COLO829 (cell line): Measurements from ENCODE around the gene CHRNB4.
A peak's percentile ranks its signal among the peaks of the same experiment; 100 is the strongest.

ENCODE experiments used
- DNase-seq: peaks from one replicate; pipeline ENCODE4 v3.0.0; 2012; ENCODE audit warnings: low spot score

The CHRNB4 gene

DNA sequence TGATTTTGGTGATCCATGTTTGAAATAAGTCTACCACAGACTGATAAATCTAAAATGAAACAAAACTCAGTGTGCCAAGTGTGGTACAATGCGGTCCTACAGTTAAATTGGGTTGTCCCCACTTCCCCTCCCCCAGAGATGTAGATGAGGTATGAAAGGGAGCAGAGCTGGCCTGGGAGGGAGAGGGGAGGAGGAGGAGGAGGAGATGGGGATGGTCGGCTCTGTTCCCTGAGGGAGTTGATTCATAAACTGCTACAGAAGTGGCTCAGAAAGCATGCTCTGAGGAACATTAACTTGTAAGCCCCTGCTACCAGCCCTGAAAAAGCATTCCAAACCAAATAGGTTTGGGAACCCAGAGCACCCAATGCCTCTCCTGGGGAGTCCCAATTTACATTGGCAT is 28.0 kb upstream of the CHRNB4 start:
- no peak for DNase-seq

DNA sequence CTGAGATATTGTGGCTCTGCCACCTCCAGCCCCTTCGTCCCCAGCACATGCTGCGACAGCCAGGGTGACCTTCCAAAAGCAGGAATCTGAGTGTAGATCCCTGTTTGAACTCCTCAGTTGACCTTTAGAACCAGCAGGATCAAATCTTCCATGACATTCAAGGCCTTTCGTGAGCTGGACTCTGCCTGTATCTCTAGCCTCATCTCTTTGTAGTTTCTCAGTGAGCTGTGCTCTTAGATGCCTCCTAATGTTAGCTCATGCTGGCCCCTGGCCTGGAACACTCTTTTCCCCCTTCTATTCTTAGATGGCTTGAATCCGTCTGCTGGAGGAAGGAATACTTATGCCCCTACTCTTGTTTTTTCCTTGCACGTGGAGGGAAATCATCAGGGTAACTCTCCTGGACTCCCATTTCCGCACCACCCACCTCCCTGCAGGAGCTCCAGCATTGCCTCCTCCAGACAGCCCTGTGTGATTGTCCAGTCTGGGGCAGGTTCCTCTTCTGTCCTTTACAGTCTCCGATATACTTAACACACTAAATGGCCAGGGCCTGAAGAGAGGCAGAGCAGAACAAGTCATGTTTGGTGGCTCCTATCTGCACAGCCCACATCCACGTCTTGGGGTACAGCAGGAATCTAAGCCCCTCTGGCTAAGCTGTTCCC is 26.7 kb upstream of the CHRNB4 start:
- DNase-seq: no peak

- no peak for DNase-seq
These were observed 25.0 kb upstream of the CHRNB4 start for GRCh38 chr15:78666010-78666409.

GRCh38 chr15:78663703-78664102 is 22.7 kb upstream of the CHRNB4 start:
- DNase-seq: no peak

DNA sequence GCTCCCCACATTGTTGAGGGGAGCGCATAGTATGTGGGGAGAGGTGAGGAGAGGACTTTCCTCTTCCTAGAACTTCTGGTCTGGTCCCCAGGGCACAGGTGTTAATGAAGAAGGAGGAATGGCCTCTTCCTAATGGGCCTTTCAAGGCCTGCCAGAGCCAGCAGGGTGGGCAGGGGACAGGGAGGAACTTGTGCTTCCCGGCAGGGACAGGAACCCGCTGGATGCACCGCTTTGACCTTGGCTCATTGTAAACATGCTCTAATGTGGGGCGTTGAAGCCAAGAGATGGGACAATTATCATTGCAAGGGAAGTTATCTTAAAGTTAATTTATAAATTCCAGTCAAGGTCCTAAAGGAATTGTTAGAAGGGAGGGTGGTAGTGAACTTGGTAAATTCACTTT is 21.0 kb upstream of the CHRNB4 start:
- no peak for DNase-seq

- DNase-seq: no peak
These were observed 20.0 kb upstream of the CHRNB4 start for GRCh38 chr15:78661001-78661400.

DNA sequence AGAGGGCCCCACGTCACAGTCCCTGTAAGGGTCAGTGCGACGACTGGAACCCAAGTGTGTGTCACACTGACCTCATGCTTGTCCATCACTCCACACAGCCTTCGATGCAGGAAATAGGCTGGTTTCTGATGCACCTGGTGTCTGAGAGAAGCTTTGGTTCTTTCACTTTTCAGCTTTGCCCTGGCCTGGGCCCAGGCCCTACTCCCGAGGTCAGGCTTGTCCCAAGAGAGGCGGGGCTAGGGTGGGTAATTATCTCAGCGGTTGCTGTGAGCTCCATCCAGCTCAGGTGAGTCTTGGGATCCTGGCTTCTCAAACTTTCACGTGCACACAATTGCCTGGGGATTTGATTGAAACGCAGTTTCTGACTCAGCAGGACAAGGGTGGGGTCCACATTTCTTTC is 19.6 kb upstream of the CHRNB4 start:
- DNase-seq: no peak

DNA sequence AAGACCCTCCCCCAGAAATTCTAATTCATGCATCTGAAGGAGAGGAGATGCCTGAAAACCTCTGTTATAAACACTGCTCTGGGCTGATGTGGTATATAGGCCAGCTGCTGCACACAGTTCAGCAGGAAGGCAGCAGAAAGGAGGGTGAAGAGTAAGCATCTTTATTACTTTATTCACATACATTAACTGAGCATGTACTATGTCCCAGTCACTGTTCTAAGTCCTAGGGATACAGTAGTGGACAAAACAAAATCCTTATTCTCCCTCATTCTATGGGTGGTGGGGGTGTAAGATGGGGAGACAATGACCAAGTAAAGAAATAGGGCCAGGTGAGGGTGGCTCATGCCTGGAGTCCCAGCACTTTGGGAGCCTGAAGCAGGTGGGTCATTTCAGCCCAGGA is 17.8 kb upstream of the CHRNB4 start:
- no peak for DNase-seq

- no peak for DNase-seq
These were observed 13.3 kb upstream of the CHRNB4 start for GRCh38 chr15:78654272-78654671.

GRCh38 chr15:78651930-78652615 is 11.1 kb upstream of the CHRNB4 start:
- DNase-seq: no peak

DNA sequence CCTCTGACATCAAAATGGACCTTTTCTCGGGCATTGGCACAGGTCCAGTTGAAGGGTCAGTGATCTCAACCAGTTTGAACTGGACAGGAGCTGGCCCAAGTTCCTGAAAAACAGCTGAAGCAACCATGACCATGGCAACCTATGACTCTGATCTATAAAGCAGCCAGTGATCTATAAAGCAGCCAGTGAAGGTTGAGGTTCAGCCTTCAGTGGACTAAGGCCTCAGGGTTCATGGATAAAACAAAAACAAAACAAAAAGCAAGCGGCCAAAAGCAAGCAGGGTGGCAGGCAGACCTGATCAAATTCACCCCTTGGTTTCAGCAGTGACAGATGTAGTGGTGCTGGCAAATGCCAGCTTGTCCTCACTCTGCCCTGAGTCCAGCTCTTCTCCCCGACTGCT is 10.0 kb upstream of the CHRNB4 start:
- DNase-seq: no peak

- DNase-seq: no peak
These were observed 9.0 kb upstream of the CHRNB4 start for GRCh38 chr15:78650022-78650421.

DNA sequence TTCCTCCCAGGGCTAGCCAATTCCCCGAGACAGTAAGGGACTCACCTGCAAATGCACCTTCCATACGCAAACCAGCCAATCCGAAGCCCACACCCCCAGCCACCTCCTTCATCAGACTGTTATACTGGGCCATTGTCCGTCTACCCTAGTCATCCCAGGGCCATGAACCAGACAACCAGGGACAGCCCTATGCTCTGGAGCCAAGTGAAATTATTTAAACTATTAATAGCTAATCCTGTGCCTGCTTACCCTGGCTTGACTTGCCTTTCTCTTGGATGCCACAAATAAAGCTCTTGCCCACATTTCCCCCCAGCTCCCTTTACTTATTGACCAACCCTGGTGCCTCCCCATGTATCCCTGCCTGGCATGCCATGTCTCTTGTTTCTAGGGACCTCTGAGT is 4.0 kb upstream of the CHRNB4 start:
- DNase-seq: no peak

- no peak for DNase-seq
These were observed 1.3 kb upstream of the CHRNB4 start for GRCh38 chr15:78642331-78642730.

DNA sequence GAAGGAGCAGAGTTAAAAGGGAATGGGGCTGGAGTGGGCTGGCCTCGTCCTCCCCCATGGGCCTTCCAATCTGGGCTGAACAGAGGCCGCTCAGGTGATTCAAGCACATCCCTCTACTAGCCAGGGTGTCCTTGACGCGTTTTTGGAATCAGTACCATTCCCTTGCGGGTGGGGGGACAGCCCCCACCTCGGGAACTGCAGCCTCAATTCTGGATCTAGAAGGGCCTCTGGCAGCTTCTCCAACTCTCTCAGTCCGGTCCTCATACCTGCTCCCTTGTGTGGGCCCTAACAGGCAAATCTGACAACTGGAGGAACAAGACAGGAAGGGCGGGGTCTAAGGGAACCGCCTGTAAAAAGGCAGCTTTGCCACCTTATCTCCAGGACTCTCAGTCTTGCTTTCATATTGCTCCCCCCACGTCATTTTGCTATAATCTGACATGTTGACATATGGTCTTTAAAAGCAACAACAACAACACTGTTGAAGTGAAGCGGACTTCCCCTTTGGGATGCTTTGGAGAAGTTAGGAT is 802 bp upstream of the CHRNB4 start:
- no peak for DNase-seq

- no peak for DNase-seq
These were observed 396 bp downstream of the CHRNB4 start for GRCh38 chr15:78640527-78641101.

- DNase-seq: peak; percentile 35
These were observed 2.2 kb downstream of the CHRNB4 start for GRCh38 chr15:78638658-78639314.

DNA sequence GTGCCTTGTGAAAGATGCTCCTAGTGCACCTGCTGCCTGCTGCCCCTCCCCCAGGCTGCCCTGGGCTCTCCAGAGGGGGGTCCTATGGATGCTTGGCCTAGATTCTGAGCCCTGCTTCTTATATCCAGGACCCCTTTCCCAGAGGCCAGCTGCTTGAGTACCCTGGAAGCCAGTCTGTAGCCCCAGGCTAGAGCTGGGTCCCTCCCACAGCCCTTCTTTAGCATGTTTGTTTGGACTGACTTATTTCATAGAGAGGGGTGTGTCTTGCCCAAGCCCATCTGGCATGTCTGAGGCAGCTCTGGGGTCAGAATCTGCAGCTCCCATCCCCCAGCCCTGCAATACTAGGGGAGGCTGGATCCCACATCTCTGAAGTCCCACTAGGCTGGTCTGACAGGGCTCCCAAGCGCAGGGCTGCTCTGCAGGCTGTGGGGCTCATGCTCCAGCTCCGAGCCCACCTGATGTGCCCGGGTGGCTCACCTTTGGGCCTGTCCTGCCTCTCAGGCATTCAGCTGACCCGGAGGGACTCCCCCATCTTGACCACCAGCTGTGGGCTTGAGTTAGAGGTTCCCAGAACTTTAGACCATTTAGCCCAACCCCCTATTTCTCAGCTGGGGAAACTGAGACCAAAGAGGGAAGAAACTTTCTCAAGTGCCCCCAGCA is 3.1 kb downstream of the CHRNB4 start:
- no peak for DNase-seq

GRCh38 chr15:78636378-78636859 is 4.6 kb downstream of the CHRNB4 start:
- no peak for DNase-seq

- DNase-seq: no peak
These were observed 5.7 kb downstream of the CHRNB4 start for GRCh38 chr15:78635346-78635745.

- DNase-seq: no peak
These were observed 6.5 kb downstream of the CHRNB4 start for GRCh38 chr15:78634210-78635145.
